ENCODE measurements around the gene ZCWPW1. TPM values are rescaled to one million over a fixed set of nuclear protein-coding genes. Genes with fewer than 3 reads are reported as not detected.

The ZCWPW1 gene
- total RNA-seq, 3 donors from 2014 or later = 3.9 to 12.6 (median 8.6) TPM

DNA sequence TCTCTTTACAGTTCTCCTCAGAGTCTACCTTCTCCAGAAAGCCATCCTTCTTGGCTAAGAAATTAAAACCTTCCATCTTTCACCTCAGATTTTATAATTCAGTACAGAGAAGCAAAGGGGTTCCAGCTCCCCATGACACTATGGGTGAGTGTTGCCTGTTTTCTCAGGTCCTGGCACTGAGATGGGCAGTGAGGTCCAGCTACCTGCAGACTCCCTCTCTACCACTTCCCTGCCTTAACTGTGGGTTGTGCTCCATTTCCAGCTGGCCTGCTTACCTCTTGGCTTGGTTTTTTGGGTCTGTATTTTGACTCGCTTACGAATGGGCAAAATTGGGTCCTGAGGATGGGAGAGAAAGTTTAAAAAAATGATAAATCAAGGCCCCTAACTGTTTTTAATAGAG is 26.3 kb downstream of the ZCWPW1 start:
- H3K27ac ChIP-seq = no peak overlapping the region
- no peaks in the 10 kb centered on the region for H3K4me1 ChIP-seq
- no peaks in the 10 kb centered on the region for H3K36me3 ChIP-seq
- DNase-seq (ENCODE audit: low spot score in 2 of 2) = no peak
- no peaks in the 10 kb centered on the region for H3K9me3 ChIP-seq
- no peak overlapping the region for H3K4me3 ChIP-seq
- intact Hi-C loops (cut with DNase I; ENCODE audit: low total_unique reads) = no loop called here
- no peak for TF ChIP-seq POLR2A (IDR thresholded peaks at IDR 0.05)
- TF ChIP-seq, protein P1, sequence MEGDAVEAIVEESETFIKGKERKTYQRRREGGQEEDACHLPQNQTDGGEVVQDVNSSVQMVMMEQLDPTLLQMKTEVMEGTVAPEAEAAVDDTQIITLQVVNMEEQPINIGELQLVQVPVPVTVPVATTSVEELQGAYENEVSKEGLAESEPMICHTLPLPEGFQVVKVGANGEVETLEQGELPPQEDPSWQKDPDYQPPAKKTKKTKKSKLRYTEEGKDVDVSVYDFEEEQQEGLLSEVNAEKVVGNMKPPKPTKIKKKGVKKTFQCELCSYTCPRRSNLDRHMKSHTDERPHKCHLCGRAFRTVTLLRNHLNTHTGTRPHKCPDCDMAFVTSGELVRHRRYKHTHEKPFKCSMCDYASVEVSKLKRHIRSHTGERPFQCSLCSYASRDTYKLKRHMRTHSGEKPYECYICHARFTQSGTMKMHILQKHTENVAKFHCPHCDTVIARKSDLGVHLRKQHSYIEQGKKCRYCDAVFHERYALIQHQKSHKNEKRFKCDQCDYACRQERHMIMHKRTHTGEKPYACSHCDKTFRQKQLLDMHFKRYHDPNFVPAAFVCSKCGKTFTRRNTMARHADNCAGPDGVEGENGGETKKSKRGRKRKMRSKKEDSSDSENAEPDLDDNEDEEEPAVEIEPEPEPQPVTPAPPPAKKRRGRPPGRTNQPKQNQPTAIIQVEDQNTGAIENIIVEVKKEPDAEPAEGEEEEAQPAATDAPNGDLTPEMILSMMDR (IDR thresholded peaks at IDR 0.05) = no peak
- TF ChIP-seq POLR2AphosphoS5 (IDR thresholded peaks at IDR 0.05) = no peak
- no peaks in the 10 kb centered on the region for H3K27me3 ChIP-seq

DNA sequence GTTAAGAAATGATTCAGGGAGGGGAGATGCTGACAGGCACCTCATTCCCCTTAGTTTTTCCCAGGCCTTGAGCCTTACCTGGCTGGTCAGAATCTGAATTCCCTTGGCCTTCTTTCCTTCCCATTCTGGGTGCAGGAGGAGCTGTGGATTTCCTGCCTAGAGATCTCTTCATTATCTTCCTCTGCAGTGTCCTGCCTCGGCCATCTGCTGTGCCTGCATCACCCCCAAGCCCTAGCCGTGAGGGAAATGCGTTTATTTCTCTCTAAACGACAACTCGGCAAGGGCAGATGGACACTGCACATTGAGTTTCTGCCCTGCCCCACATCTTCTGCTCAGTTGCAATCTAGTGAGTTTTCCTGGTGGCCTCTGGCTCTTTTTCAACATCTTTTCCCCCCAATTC is 26.7 kb downstream of the ZCWPW1 start:
- no peaks in the 10 kb centered on the region for H3K9me3 ChIP-seq
- H3K27me3 ChIP-seq = no peaks in the 10 kb centered on the region
- intact Hi-C loops (cut with DNase I; ENCODE audit: low total_unique reads) = no loop called here
- H3K4me3 ChIP-seq = no peak overlapping the region
- TF ChIP-seq, protein P1 (IDR thresholded peaks at IDR 0.05) = no peak
- TF ChIP-seq POLR2A (IDR thresholded peaks at IDR 0.05) = no peak
- TF ChIP-seq POLR2AphosphoS5 (IDR thresholded peaks at IDR 0.05) = no peak
- no peaks in the 10 kb centered on the region for H3K36me3 ChIP-seq
- no peak for DNase-seq (ENCODE audit: low spot score in 2 of 2)
- H3K27ac ChIP-seq = no peak overlapping the region
- H3K4me1 ChIP-seq = no peaks in the 10 kb centered on the region

DNA sequence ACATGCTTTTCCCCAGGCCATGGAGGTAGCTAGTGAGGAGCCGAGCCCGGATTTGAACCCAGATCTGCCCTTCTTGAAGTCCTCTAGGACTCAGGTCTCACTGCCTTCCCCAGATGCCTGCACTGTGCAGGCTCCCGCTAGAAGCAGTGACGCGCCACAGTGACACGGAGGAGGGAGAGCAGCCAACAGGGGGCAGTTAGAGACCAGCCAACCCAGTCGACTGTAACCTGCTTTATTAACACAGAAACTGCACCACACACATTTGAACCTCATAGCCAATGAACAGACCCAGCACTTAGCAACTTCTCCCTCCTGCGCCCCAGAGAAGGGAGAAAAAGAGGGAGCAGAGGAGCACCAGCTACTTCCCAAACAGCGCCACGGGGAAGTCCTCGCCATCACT is 27.8 kb downstream of the ZCWPW1 start:
- Histone ChIP-seq H3K27ac (no peak overlapping the region), H3K4me1 (no peaks in the 10 kb centered on the region), H3K27me3 (no peaks in the 10 kb centered on the region), H3K4me3 (no peak overlapping the region), H3K36me3 (no peaks in the 10 kb centered on the region), H3K9me3 (no peaks in the 10 kb centered on the region)
- TF ChIP-seq POLR2AphosphoS5 (IDR thresholded peaks at IDR 0.05) (no peak), POLR2A (IDR thresholded peaks at IDR 0.05) (no peak)
- TF ChIP-seq, protein P1 (IDR thresholded peaks at IDR 0.05) = no peak
- intact Hi-C loops (cut with DNase I; ENCODE audit: low total_unique reads) = no loop called here
- DNase-seq (ENCODE audit: low spot score in 2 of 2) = no peak

DNA sequence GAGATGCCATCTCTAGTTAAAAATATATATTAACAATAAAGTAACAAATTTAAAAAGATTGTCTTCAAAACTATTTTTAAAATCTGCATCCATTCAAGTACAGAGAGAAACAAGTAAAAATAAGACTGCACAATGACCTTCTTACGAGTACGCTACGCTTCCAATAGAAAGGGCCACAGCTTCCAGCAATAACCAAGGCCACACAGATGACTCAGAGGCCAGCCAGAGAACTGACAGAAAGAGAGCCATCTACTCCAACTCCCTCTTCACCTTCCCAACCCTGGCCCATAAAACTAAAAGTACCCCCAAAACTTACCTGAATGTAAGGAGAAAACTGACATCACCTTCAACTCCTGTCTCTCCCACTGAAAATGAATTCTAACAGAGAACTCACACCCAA is 28.5 kb downstream of the ZCWPW1 start:
- no peaks in the 10 kb centered on the region for H3K9me3 ChIP-seq
- no peak overlapping the region for H3K4me3 ChIP-seq
- TF ChIP-seq, protein P1 (IDR thresholded peaks at IDR 0.05) = no peak
- TF ChIP-seq POLR2A (IDR thresholded peaks at IDR 0.05) (no peak), POLR2AphosphoS5 (IDR thresholded peaks at IDR 0.05) (no peak)
- intact Hi-C loops (cut with DNase I; ENCODE audit: low total_unique reads) = no loop called here
- H3K27me3 ChIP-seq = no peaks in the 10 kb centered on the region
- H3K4me1 ChIP-seq = no peaks in the 10 kb centered on the region
- H3K36me3 ChIP-seq = no peaks in the 10 kb centered on the region
- DNase-seq (ENCODE audit: low spot score in 2 of 2) = no peak
- no peak overlapping the region for H3K27ac ChIP-seq

DNA sequence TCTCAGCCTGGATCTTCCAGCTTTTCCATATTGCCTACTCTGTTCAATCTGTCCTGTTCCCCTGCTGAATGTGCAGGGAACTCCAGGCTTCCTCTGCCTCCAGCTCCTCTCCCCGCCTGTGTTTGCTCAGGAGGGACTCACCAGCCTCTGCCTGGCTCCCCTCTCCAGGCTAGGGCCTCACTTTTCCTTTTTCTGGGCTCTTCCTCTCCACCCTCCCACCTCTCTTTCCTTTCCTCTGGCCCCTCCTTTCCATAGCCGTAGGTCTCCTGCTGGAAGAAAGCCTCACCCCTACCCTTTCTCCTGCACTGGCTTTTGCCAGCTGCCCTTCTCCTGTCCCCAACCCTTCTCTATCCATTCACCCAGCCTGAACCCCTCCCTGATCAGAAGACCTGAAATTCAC is 30.3 kb downstream of the ZCWPW1 start:
- no peak for TF ChIP-seq POLR2A (IDR thresholded peaks at IDR 0.05)
- no peak for TF ChIP-seq POLR2AphosphoS5 (IDR thresholded peaks at IDR 0.05)
- TF ChIP-seq, protein P1 (IDR thresholded peaks at IDR 0.05) = no peak
- DNase-seq (ENCODE audit: low spot score in 2 of 2) = no peak
- Histone ChIP-seq H3K27me3 (no peaks in the 10 kb centered on the region), H3K4me3 (no peak overlapping the region), H3K4me1 (no peaks in the 10 kb centered on the region), H3K27ac (no peak overlapping the region), H3K36me3 (no peaks in the 10 kb centered on the region), H3K9me3 (no peaks in the 10 kb centered on the region)
- intact Hi-C loops (cut with DNase I; ENCODE audit: low total_unique reads) = no loop called here
